ENCODE results near the gene PCBP3.

GRCh38 chr21:45846373-45847160, 203.0 kb downstream of the PCBP3 start:
- TF ChIP-seq, protein P1, sequence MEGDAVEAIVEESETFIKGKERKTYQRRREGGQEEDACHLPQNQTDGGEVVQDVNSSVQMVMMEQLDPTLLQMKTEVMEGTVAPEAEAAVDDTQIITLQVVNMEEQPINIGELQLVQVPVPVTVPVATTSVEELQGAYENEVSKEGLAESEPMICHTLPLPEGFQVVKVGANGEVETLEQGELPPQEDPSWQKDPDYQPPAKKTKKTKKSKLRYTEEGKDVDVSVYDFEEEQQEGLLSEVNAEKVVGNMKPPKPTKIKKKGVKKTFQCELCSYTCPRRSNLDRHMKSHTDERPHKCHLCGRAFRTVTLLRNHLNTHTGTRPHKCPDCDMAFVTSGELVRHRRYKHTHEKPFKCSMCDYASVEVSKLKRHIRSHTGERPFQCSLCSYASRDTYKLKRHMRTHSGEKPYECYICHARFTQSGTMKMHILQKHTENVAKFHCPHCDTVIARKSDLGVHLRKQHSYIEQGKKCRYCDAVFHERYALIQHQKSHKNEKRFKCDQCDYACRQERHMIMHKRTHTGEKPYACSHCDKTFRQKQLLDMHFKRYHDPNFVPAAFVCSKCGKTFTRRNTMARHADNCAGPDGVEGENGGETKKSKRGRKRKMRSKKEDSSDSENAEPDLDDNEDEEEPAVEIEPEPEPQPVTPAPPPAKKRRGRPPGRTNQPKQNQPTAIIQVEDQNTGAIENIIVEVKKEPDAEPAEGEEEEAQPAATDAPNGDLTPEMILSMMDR (IDR thresholded peaks at IDR 0.05): no peak
- TF ChIP-seq POLR2A (IDR thresholded peaks at IDR 0.05): no peak
